Calu3 (cell line): ENCODE results near the gene SKOR2. TPM values are rescaled to one million over a fixed set of nuclear protein-coding genes. Genes with fewer than 3 reads are reported as not detected.

Experiments
- BruUV-seq: library from RNA; stranded (reverse); fragments of 400-500 nt; replicated peaks from 2 replicates; lab custom pipeline; 2021; lab: Mats Ljungman, UMichigan
- CTCF ChIA-PET: fragments of 300-600 bp; sonication (Branson Sonifier 250); formaldehyde crosslinking; loops from one replicate; lab custom pipeline; 2022; ENCODE audit warnings: antibody characterized with exemption; lab: Charles Lee
- DNase-seq: peaks from one replicate; pipeline ENCODE4 v3.0.0; 2022
- H3K27ac Mint-ChIP-seq: one replicate; pipeline ENCODE4 v1.8.0; 2022; ENCODE audit warnings: mixed read lengths; ENCODE audit not compliant: unreplicated experiment
- H3K27me3 Mint-ChIP-seq: one replicate; pipeline ENCODE4 v1.8.0; 2022; ENCODE audit warnings: mixed read lengths; ENCODE audit not compliant: unreplicated experiment
- H3K36me3 Mint-ChIP-seq: one replicate; pipeline ENCODE4 v1.8.0; 2022; ENCODE audit warnings: mild to moderate bottlenecking, moderate library complexity, mixed read lengths; ENCODE audit not compliant: insufficient read depth, unreplicated experiment
- H3K4me1 Mint-ChIP-seq: one replicate; pipeline ENCODE4 v1.8.0; 2022; ENCODE audit warnings: mild to moderate bottlenecking, low read depth, mixed read lengths; ENCODE audit not compliant: unreplicated experiment
- H3K4me3 Mint-ChIP-seq: one replicate; pipeline ENCODE4 v1.8.0; 2022; ENCODE audit warnings: mild to moderate bottlenecking, low read depth, moderate library complexity, mixed read lengths; ENCODE audit not compliant: unreplicated experiment
- H3K9me3 Mint-ChIP-seq: one replicate; pipeline ENCODE4 v1.8.0; 2022; ENCODE audit warnings: low read depth, mixed read lengths; ENCODE audit not compliant: unreplicated experiment
- CTCF ChIP-seq: fragments of 200-600 bp; IDR thresholded peaks from one replicate; pipeline ENCODE4 v1.8.0; 2022; ENCODE audit warnings: antibody characterized with exemption; ENCODE audit not compliant: unreplicated experiment
- intact Hi-C: fragments of 100-400 bp; cut with micrococcal nuclease; formaldehyde crosslinking; loops from one replicate; pipeline ENCODE4 v1.10.0; 2022; ENCODE audit not compliant: unreplicated experiment
- total RNA-seq: library from RNA; stranded (reverse); gene quantifications from 2 replicates; pipeline ENCODE4 v1.2.3, GENCODE V29; 2022

SKOR2 gene
- total RNA-seq, 1 experiment from 2014 or later: not detected

DNA sequence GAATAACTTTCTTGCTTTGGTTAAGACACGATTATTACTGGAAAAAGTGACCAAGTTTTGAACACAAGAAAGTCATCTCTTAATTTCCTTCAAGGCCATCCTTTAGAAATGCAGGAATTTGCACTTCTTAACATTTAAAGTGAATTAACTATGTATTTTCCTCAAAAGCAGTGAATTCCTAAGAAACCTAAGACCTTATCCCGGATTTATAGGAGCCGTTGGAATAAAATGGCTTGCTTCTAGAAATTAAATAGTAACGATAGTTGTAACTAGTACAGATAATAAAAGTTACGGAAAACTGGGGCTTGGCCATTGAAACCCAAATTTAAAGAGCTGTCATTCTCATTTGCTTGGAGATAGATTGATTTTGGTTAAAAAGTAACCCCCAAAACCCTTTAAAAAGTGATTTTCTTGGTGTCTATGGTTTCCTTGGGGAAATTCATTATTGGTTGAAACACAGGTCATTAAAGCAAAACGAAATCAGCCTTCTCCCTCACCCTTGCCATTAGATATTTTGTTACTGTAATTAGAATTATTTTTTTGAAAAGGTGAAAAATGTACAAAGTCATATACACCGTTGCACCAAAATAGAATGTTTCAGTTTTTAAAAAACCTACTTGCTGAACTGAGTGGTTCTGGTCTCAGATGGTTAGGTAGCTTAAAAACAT lies 2.0 kb downstream of the SKOR2 start:
- H3K4me3 Mint-ChIP-seq: no peak overlapping the region
- no peak for TF ChIP-seq CTCF
- no peak overlapping the region for H3K27ac Mint-ChIP-seq
- intact Hi-C loops: no loop called here
- BruUV-seq: no TSS peak
- H3K4me1 Mint-ChIP-seq: no peaks in the 10 kb centered on the region
- DNase-seq: no peak
- H3K36me3 Mint-ChIP-seq: no peaks in the 10 kb centered on the region
- CTCF ChIA-PET: no interaction called here
- peaks cover 68% of the 10 kb centered on the region for H3K27me3 Mint-ChIP-seq
- no peaks in the 10 kb centered on the region for H3K9me3 Mint-ChIP-seq

- no peak overlapping the region for H3K27ac Mint-ChIP-seq
- CTCF ChIA-PET: no interaction called here
- no peaks in the 10 kb centered on the region for H3K9me3 Mint-ChIP-seq
- no TSS peak for BruUV-seq
- no peak for DNase-seq
- no peaks in the 10 kb centered on the region for H3K36me3 Mint-ChIP-seq
- intact Hi-C loops: no loop called here
- no peaks in the 10 kb centered on the region for H3K4me1 Mint-ChIP-seq
- H3K27me3 Mint-ChIP-seq: peaks cover 66% of the 10 kb centered on the region
- no peak for TF ChIP-seq CTCF
- H3K4me3 Mint-ChIP-seq: no peak overlapping the region
Observed at GRCh38 chr18:47248604-47249313, 2.7 kb downstream of the SKOR2 start.

GRCh38 chr18:47248115-47248603 lies 3.3 kb downstream of the SKOR2 start:
- H3K4me1 Mint-ChIP-seq: no peaks in the 10 kb centered on the region
- CTCF ChIA-PET: no interaction called here

More at GRCh38 chr18:47248115-47248603, 3.3 kb downstream of the SKOR2 start:
- TF ChIP-seq CTCF: no peak
- Mint-ChIP-seq H3K4me3 (no peak overlapping the region), H3K9me3 (no peaks in the 10 kb centered on the region), H3K27me3 (peaks cover 60% of the 10 kb centered on the region), H3K36me3 (no peaks in the 10 kb centered on the region), H3K27ac (no peak overlapping the region)
- intact Hi-C loops: no loop called here
- no peak for DNase-seq
- no TSS peak for BruUV-seq
